ENCODE results near the gene SCGB1A1. TPM values are rescaled to one million over a fixed set of nuclear protein-coding genes. Genes with fewer than 3 reads are reported as not detected.

The SCGB1A1 gene
- total and polyA plus RNA-seq, 7 donors, result 11.4 TPM; not detected in 6

DNA sequence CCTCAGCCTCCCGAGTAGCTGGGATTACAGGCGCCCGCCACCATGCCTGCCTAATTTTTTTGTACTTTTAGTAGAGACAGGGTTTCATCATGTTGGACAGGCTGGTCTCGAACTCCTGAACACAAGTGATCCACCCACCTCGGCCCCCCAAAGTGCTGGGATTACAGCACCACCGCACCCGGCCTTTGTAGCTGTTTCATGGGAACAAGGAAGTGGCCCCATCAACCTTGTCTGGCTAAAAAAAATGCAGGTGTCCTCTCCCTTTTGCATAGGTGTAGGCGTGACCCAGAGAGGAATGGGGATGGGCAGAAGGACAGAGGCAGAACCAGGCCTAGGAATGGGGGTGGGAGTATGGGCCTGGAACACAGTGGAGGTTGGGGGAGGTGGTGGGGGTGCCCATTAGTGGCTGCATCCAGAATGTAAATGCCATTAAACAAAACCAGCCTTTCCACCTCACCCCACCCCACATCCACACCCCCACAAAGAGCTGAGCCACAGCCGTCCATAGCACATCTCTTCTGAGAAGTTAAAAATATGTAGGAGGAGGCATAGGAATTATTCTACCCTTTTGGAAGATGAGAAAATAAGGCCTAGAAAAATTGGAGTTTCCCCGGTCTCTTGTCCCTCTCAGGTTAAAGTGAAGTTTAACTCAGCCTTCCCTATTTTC is 22.8 kb upstream of the SCGB1A1 start:
- H3K4me3 ChIP-seq, result no peak overlapping the region
- intact Hi-C loops (cut with DNase I), result loop anchor here (1.0 to 10.0 kb wide), 4 partner anchors 27 to 489 kb away; partner anchors contain the start of gene SLC3A2
- no peak for DNase-seq

GRCh38 chr11:62398011-62398994 is 20.5 kb upstream of the SCGB1A1 start:
- Histone ChIP-seq H3K27ac (peak overlapping the region; percentile 81 to 95 (median 86)), H3K36me3 (no peaks in the 10 kb centered on the region), H3K9me3 (no peaks in the 10 kb centered on the region), H3K4me1 (peaks cover 0 to 89% (median 82%) of the 10 kb centered on the region in 4 donors), H3K27me3 (no peaks in the 10 kb centered on the region), H3K4me3 (no peak overlapping the region)
- 59 to 70% methylated on average over 22 of the region's 22 CpGs for WGBS, 2 donors
- DNase-seq, result peak; percentile 76
- TF ChIP-seq POLR2AphosphoS5 (IDR thresholded peaks at IDR 0.05) (peak in 2 of 4 donors; percentile 12 to 45), CTCF (IDR thresholded peaks at IDR 0.05) (no peak)
- intact Hi-C loops (cut with DNase I), result loop anchor here (10.0 kb wide), 1 partner anchor 486 kb away; the partner anchor contains the start of gene SLC3A2

More for the DNA sequence above, 22.8 kb upstream of the SCGB1A1 start:
- TF ChIP-seq POLR2AphosphoS5 (IDR thresholded peaks at IDR 0.05), result no peak
- no peak for TF ChIP-seq POLR2A (IDR thresholded peaks at IDR 0.05)
- TF ChIP-seq CTCF (IDR thresholded peaks at IDR 0.05), result no peak
- TF ChIP-seq EP300 (IDR thresholded peaks at IDR 0.05), result no peak
- 63 to 80% methylated on average over 10 of the region's 10 CpGs for WGBS, 2 donors
- H3K4me1 ChIP-seq, result peaks cover 0 to 66% (median 59%) of the 10 kb centered on the region in 4 donors
- H3K27ac ChIP-seq, result peak overlapping the region; percentile 29 to 95 (median 86)
- H3K27me3 ChIP-seq, result no peaks in the 10 kb centered on the region
- no peaks in the 10 kb centered on the region for H3K9me3 ChIP-seq
- no peaks in the 10 kb centered on the region for H3K36me3 ChIP-seq

DNA sequence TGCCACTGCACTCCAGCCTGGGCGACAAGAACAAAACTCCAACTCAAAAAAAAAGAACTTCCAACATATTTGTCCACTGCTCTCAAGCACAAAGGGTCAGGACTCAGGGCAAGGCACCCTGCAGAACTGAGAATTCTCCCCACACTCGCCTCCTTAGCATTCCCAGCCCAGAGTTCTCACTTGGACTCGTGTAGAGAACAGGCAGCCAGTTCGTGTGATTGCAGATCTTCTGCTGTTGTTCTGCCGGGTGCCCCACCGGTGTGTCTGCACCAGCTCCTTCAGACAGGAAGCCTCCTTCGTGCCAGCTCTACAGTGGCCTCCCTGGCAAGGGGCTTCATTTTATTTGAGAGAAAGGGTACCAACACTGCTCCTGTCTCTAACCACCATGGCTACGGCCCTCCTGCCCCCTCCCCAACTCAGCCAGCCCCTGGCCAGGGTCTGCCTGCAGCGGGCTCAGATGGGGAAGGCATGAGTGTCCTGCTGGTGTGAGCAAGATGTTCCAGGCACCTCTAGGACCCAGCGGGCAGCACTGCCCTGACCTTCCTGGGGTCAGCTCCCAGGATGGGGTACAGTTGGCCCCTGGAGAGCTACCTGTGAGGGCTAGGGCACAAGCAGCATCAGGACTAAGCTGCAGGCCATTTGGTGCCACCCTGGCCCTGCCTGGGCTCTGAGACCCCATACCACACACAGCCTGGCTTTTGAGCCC is 19.5 kb upstream of the SCGB1A1 start:
- intact Hi-C loops (cut with DNase I), result loop anchor here (10.0 kb wide), 1 partner anchor 485 kb away; the partner anchor contains the start of gene SLC3A2
- H3K27ac ChIP-seq, result peak overlapping the region; percentile 81 to 95 (median 86)
- WGBS, 2 donors, result 60 to 84% methylated on average over 10 of the region's 10 CpGs

More for the DNA sequence above, 19.5 kb upstream of the SCGB1A1 start:
- no peak for DNase-seq
- no peaks in the 10 kb centered on the region for H3K9me3 ChIP-seq
- no peak for TF ChIP-seq POLR2AphosphoS5 (IDR thresholded peaks at IDR 0.05)
- no peak for TF ChIP-seq POLR2A (IDR thresholded peaks at IDR 0.05)
- no peak for TF ChIP-seq CTCF (IDR thresholded peaks at IDR 0.05)
- TF ChIP-seq EP300 (IDR thresholded peaks at IDR 0.05), result no peak
- H3K4me1 ChIP-seq, result peaks cover 0 to 92% (median 88%) of the 10 kb centered on the region in 4 donors
- no peaks in the 10 kb centered on the region for H3K36me3 ChIP-seq
- H3K27me3 ChIP-seq, result no peaks in the 10 kb centered on the region
- no peak overlapping the region for H3K4me3 ChIP-seq

All from sigmoid colon (tissue), 7 donors.